HG02759 (cell line): ENCODE data around the gene ORAI1.
"Not testable (repeated sequence)": the region's sequence is repeated elsewhere in the genome, so short reads cannot be mapped to it uniquely, and the experiment has no call there.

ENCODE experiments used
- ATAC-seq: cut with Tn5 transposase; IDR thresholded peaks from one replicate; pipeline ENCODE4 v1.9.1; 2021; ENCODE audit warnings: mild to moderate bottlenecking, moderate library complexity; ENCODE audit not compliant: unreplicated experiment

Gene ORAI1

DNA sequence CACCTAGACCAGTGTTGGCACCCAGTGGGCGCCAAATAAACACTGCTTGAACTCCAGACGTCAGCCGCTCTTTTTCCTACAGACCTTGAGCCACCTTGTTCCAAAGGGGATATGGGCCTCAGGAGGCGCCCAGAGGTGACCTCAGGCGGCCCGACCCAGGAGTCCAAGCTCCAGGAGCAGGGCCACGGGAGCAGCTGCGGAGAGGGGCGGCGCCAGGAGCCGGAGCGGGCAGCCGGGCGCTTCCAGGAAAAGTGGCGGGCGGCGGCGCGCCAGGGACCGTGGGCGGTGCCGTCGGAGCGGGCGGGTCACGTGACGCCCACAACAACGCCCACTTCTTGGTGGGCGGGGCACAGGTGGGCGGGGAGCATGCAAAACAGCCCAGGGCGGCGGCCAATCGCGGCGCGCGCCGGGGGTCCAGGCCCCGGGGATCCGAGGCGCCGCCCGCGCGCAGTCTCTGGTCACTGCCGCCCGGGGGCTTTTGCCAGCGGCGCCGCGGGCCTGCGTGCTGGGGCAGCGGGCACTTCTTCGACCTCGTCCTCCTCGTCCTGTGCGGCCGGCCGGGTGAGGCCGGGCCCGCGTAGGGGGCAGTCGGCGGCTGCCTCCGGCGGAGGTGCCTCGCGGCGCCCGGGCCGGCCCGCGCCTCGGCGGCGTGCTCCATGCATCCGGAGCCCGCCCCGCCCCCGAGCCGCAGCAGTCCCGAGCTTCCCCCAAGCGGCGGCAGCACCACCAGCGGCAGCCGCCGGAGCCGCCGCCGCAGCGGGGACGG, at the start of gene ORAI1:
TSS of gene ORAI1 (plus strand) at position 444 of the 766 bp plus-strand sequence.
- ATAC-seq, result peak; percentile 78

DNA sequence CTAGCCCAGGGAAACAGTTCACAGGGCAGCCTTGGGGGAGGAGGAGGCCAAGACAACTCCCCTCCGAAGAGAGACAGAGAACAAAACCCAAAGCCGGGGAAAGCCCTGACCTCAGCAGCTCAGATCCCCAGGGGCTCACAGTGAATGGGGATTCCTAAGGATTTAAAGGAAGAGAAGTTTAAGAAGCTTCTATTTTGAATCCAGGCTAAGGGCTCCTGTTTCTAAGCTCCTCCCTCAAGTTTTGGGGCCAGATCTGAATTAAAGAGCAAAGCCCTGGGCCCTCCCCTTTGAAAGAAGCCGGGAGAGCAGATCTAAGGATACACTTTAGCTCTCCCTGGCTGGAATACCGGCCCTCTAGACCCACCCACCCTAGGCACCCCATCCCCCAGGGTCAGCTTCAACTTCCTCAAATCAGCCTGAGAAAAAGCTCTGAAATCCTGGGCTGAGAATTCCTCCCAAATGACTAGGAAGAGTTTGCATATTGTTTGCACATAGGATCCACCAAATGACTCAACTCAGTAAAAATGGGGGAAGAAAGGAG, 49.4 kb upstream of the ORAI1 start:
- no peak for ATAC-seq

DNA sequence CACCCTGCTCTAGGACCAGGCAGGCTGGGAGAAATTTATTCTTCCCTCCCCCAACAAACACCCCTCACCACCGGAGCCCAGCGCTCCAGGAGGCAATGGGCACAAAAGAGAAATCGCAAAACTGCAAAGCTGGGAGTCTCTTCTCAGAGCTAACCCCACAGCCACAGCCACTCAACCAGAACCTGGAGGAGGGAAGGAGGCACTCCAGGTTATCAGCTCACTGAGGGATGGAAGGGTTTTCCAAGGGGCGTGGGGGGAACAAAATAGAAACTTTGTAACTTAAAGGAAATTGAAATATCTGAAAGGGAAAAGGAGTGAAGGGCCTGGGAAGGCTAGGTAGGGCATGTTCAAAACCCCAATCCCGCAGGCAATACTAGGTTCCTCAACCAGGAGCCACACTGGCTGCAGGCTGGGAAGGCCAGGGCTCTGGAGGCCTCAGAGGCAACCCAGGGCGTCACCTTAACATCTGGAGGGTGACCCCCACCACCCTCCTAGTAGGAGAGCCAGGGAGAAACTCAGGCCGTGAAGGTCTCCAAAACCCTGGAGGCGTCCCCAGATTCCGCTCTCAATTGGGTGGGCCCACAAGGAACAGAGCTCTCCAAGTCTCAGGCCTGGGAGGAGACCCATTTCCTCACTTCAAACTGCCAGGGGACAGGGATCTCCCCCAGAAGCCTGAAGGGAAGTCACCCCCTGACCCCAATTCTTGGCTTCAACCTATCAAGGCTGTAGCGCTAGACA, 48.7 kb upstream of the ORAI1 start:
- ATAC-seq, result no peak

- no peak for ATAC-seq
Observed at GRCh38 chr12:121578230-121579189, 47.8 kb upstream of the ORAI1 start.

GRCh38 chr12:121579190-121579791, 47.0 kb upstream of the ORAI1 start:
- no peak for ATAC-seq

- no peak for ATAC-seq
Observed at GRCh38 chr12:121579981-121580868, 46.1 kb upstream of the ORAI1 start.

DNA sequence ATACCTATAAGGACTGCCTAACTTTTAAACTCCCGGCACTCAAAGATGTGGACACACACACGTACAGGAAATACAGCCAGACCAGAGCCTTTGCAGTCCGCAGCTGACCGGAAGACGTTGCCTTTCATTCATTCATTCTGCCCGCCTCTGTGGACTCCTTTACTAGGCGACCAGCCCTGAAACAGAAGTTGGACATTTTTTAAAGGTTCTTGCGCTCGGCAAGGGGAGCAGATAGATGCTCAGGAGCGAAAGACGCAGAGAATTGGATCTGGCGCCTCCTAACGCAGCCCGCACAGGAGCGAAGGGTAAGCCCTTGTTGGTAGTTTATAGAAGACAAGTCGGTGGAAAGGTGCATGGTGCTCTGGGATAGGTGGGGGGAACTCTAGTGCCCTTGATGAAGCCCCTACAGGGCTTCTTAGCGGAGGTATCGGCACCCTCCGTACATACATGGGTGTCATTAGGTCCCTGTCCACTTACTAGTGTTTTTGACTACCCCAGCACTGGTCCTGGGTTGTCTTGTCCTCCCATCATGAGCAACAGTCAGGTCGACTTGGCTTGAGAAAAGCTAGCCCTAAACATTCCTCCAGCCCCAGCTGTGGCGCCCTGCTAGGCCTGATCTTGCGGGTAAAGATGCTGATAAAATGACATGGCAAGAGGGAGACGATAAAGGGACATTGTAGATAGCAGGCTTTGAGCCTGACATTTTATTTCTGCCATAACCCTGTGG, 45.2 kb upstream of the ORAI1 start, which contains the start of gene KDM2B:
TSS of gene KDM2B (minus strand) at position 65 of the 727 bp plus-strand sequence. CDS start 112 bp downstream, outside the sequence.
- no peak for ATAC-seq

- no peak for ATAC-seq
Observed at GRCh38 chr12:121581686-121582429, 44.5 kb upstream of the ORAI1 start.

GRCh38 chr12:121582583-121583333, 43.6 kb upstream of the ORAI1 start:
- no peak for ATAC-seq

- not testable (repeated sequence) for ATAC-seq
Observed at GRCh38 chr12:121583334-121583661, 43.0 kb upstream of the ORAI1 start.

DNA sequence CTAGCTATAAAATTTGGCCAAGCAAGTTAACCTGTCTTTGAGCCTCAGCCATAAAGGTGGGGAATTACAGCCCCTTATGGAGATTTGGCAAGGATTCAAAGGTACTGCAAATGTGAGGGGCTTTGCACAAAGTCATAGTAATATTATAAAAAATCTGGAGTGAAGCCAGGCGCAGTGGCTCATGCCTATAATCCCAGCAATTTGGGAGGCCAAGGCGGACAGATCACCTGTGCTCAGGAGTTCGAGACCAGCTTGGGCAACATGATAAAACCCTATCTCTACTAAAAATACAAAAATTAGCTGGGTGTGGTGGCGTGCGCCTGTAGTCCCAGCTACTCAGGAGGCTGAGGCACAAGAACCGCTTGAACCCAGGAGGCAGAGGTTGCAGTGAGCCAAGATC, 41.4 kb upstream of the ORAI1 start:
- ATAC-seq, result not testable (repeated sequence)

DNA sequence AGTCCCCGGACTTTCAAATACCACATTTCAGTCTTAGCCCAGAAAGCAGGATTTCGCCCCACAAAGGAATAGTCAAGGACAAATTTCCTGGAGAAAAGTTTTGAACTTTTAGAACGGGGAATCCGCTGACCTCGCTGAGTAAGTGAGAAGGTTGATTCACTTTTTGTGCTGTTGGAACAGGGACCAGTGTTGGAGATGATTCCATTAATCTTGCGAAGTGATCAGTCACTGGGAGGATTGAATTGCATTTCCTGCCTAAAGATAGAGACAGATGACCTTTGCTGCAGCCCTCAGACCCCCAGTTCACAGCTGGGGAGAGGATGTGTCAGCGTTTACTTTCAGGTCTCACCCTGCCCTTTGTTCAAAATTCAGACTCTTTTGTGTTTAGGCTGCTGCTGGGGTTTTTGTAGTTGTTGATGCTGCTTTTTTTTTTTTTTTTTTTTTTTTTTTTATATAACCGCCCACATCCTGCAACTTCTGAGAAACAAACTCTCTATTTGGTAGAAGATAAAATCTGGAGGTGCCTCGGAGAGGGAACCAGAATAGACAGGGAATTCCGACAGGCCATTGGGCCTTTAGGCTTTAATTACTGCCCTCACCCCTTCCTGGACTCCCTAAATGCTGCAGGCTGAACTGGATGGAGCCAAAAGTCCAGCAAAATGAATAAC, 35.7 kb upstream of the ORAI1 start:
- ATAC-seq, result peak; percentile 59

DNA sequence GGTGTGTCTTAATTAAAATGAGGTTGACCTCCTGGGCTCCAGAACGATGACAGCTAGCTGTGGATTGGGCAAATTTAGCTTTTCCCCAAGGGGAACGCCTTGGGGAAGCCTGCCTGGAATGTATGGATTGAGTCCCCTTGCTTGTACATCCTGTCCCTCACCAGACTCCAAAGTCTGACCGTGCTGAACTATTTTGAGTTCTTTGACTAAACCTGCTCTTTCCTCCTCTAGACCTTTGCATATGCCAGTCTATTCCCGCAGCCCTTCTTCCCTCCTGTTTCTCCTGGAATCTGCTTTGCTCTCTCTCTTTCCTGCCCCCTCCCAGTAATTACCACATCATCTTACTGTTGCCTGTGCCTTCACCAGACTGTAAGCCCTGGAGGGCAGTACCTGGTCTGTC, 34.0 kb upstream of the ORAI1 start:
- ATAC-seq, result no peak

GRCh38 chr12:121595520-121595919, 30.8 kb upstream of the ORAI1 start:
- ATAC-seq, result no peak

GRCh38 chr12:121596526-121596925, 29.8 kb upstream of the ORAI1 start:
- ATAC-seq, result no peak

DNA sequence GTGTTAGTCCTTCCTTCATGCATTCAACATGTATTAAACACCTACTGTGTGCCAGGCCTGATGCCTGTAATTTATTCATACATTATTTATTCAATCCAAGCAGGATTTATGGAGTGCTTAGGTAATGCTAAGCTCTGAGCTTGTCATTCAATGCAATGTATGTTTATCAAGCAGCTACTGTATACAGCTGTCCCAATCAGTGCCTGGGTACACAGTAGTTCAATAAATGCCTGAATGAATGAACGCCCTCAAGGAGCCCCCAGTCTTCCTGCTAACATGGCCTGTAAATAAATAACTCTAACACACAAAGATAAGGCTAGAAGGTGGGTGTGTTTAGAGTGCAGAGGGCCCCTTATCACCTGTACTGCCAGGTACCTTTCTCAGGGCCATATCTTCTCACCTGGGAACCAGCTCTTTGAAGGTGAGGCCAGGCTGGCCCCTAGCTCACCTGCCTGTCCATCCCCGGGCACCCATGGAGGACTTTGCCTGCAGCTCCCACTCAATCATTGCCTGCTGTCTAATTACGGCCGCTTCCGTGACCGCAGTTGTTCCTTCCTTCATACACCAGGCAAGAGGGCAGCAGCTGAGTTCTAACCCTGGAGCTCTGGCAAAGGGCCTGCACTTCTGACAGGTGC, 25.5 kb upstream of the ORAI1 start:
- no peak for ATAC-seq
